IMR-90 (cell line): Measurements from ENCODE around the gene PDE8B. TPM values are rescaled to one million over a fixed set of nuclear protein-coding genes. Genes with fewer than 3 reads are reported as not detected.

ENCODE experiments used
- ATAC-seq: fragments of 200-7000 bp; cut with Tn5 transposase; 2 replicates; pipeline ENCODE4 v1.9.1; 2020; ENCODE audit warnings: low read depth, mild to moderate bottlenecking, moderate library complexity
- BruUV-seq: library from RNA; stranded (reverse); fragments of 400-500 nt; replicated peaks from 2 replicates; lab custom pipeline; 2021; lab: Mats Ljungman, UMichigan
- CTCF ChIA-PET: fragments of 300-600 bp; formaldehyde crosslinking; extraction: SDS; loops from one replicate; lab custom pipeline; 2021; ENCODE audit warnings: antibody characterized with exemption; lab: Yijun Ruan, JAX
- POLR2A ChIA-PET: fragments of 300-600 bp; sonication (Branson Sonifier 250); formaldehyde crosslinking; loops from one replicate; lab custom pipeline; 2022; ENCODE audit warnings: antibody characterized with exemption; ENCODE audit not compliant: unreplicated experiment; lab: Charles Lee
- DNase-seq: peaks from one replicate; pipeline ENCODE4 v3.0.0; 2013
- H2AFZ ChIP-seq: replicated peaks from 2 replicates; pipeline ENCODE3; 2013; ENCODE audit warnings: low read length, mild to moderate bottlenecking; ENCODE audit not compliant: poor library complexity
- H2AK5ac ChIP-seq: 2 replicates; pipeline ENCODE4 v1.6.1; 2013; ENCODE audit warnings: low read depth, low read length, inconsistent platforms
- H2AK9ac ChIP-seq: replicated peaks from 2 replicates; pipeline ENCODE3; 2013; ENCODE audit warnings: mild to moderate bottlenecking, low read depth, low read length, moderate library complexity; ENCODE audit not compliant: poor library complexity
- H2BK120ac ChIP-seq: 2 replicates; pipeline ENCODE4 v1.6.1; 2013; ENCODE audit warnings: low read depth, low read length, inconsistent platforms
- H2BK15ac ChIP-seq: 3 replicates; pipeline ENCODE4 v1.6.1; 2013; ENCODE audit warnings: low read depth, low read length, inconsistent platforms
- H2BK20ac ChIP-seq: 2 replicates; pipeline ENCODE4 v1.6.1; 2013; ENCODE audit warnings: low read depth, mild to moderate bottlenecking, inconsistent platforms, low read length, moderate library complexity
- H2BK5ac ChIP-seq: 2 replicates; pipeline ENCODE4 v1.6.1; 2013; ENCODE audit warnings: mild to moderate bottlenecking, low read depth, low read length, inconsistent platforms; ENCODE audit not compliant: poor library complexity, severe bottlenecking
- H3K14ac ChIP-seq: replicated peaks from 2 replicates; pipeline ENCODE4 v1.6.1; 2013; ENCODE audit warnings: low read depth, low read length, inconsistent platforms
- H3K18ac ChIP-seq: 2 replicates; pipeline ENCODE4 v1.6.1; 2013; ENCODE audit warnings: low read depth, low read length, control low read depth
- H3K23ac ChIP-seq: 2 replicates; pipeline ENCODE4 v1.6.1; 2013; ENCODE audit warnings: low read depth, low read length, inconsistent platforms
- H3K27ac ChIP-seq: 2 replicates; pipeline ENCODE4 v1.5.1; 2013; ENCODE audit warnings: mild to moderate bottlenecking, control low read depth, low read length; ENCODE audit not compliant: insufficient read depth
- H3K27me3 ChIP-seq: 2 replicates; pipeline ENCODE4 v1.6.1; 2013; ENCODE audit warnings: low read length; ENCODE audit not compliant: control insufficient read depth, insufficient read depth
- H3K36me3 ChIP-seq: 2 replicates; pipeline ENCODE4 v1.6.1; 2013; ENCODE audit warnings: low read length, mixed read lengths; ENCODE audit not compliant: control insufficient read depth, insufficient read depth
- H3K4ac ChIP-seq: 2 replicates; pipeline ENCODE4 v1.6.1; 2013; ENCODE audit warnings: low read depth, low read length, inconsistent platforms
- H3K4me1 ChIP-seq: 2 replicates; pipeline ENCODE4 v1.6.1; 2013; ENCODE audit warnings: low read length, mixed read lengths; ENCODE audit not compliant: control insufficient read depth, insufficient read depth
- H3K4me2 ChIP-seq: 2 replicates; pipeline ENCODE4 v1.6.1; 2013; ENCODE audit warnings: low read depth, mild to moderate bottlenecking, control low read depth, low read length, moderate library complexity
- H3K4me3 ChIP-seq: 2 replicates; pipeline ENCODE4 v1.5.1; 2013; ENCODE audit warnings: low read depth, mild to moderate bottlenecking, control low read depth, low read length, moderate library complexity; ENCODE audit not compliant: insufficient read depth
- H3K56ac ChIP-seq: 2 replicates; pipeline ENCODE4 v1.6.1; 2013; ENCODE audit warnings: low read length, inconsistent platforms; ENCODE audit not compliant: insufficient read depth; ENCODE audit errors: extremely low read depth
- H3K79me1 ChIP-seq, 2 experiments: 2 replicates each; pipeline ENCODE4 v1.6.1; 2013; ENCODE audit warnings: low read length in 2 of 2, inconsistent platforms in 1 of 2, low read depth in 1 of 2
- H3K9ac ChIP-seq: 2 replicates; pipeline ENCODE4 v1.6.1; 2013; ENCODE audit warnings: low read depth, low read length, control low read depth
- H3K9me1 ChIP-seq: 2 replicates; pipeline ENCODE4 v1.6.1; 2013; ENCODE audit warnings: low read length, inconsistent platforms; ENCODE audit not compliant: insufficient read depth
- H3K9me3 ChIP-seq: 2 replicates; pipeline ENCODE4 v1.6.1; 2013; ENCODE audit warnings: low read length; ENCODE audit not compliant: control insufficient read depth, insufficient read depth
- H4K20me1 ChIP-seq: 2 replicates; pipeline ENCODE4 v1.6.1; 2013; ENCODE audit warnings: low read length, inconsistent platforms; ENCODE audit not compliant: insufficient read depth
- H4K5ac ChIP-seq: 2 replicates; pipeline ENCODE4 v1.6.1; 2013; ENCODE audit warnings: mild to moderate bottlenecking, low read depth, low read length, control low read depth
- H4K8ac ChIP-seq, 2 experiments: 2 replicates each; pipeline ENCODE4 v1.6.1; 2013; ENCODE audit warnings: low read depth in 2 of 2, low read length in 2 of 2, control low read depth in 1 of 2, inconsistent platforms in 1 of 2
- H4K91ac ChIP-seq: 2 replicates; pipeline ENCODE4 v1.6.1; 2013; ENCODE audit warnings: low read depth, low read length, inconsistent platforms; ENCODE audit not compliant: insufficient read depth
- BHLHE40 ChIP-seq: fragments of 150-350 bp; IDR thresholded peaks from 2 replicates; pipeline ENCODE4 v1.6.1; 2016; ENCODE audit warnings: mild to moderate bottlenecking, low read depth, low read length
- CEBPB ChIP-seq: IDR thresholded peaks from 2 replicates; pipeline ENCODE4 v1.6.1; 2012; ENCODE audit warnings: low read depth, low read length, improper control_type of control experiment
- CHD1 ChIP-seq: IDR thresholded peaks from 2 replicates; pipeline ENCODE4 v1.6.1; 2012; ENCODE audit warnings: low read depth, low read length, improper control_type of control experiment
- CTCF ChIP-seq: conservative IDR thresholded peaks from 2 replicates; pipeline ENCODE4 v1.5.1; 2012; ENCODE audit warnings: mild to moderate bottlenecking, low read depth, low read length, improper control_type of control experiment
- ELK1 ChIP-seq: fragments of 150-350 bp; IDR thresholded peaks from 2 replicates; pipeline ENCODE4 v1.6.1; 2016; ENCODE audit warnings: low read depth, mild to moderate bottlenecking, low read length, moderate library complexity, borderline replicate concordance
- FOS ChIP-seq: fragments of 150-350 bp; IDR thresholded peaks from 2 replicates; pipeline ENCODE4 v1.6.1; 2016; ENCODE audit warnings: low read depth, low read length
- MAFK ChIP-seq: IDR thresholded peaks from 2 replicates; pipeline ENCODE4 v1.6.1; 2012; ENCODE audit warnings: low read depth, low read length, improper control_type of control experiment
- MAZ ChIP-seq: IDR thresholded peaks from 2 replicates; pipeline ENCODE4 v1.6.1; 2012; ENCODE audit warnings: low read depth, mild to moderate bottlenecking, low read length, improper control_type of control experiment, moderate library complexity, borderline replicate concordance
- MXI1 ChIP-seq: IDR thresholded peaks from 2 replicates; pipeline ENCODE4 v1.6.1; 2012; ENCODE audit warnings: low read depth, mild to moderate bottlenecking, low read length, moderate library complexity, borderline replicate concordance
- NFE2L2 ChIP-seq: fragments of 150-350 bp; IDR thresholded peaks from 2 replicates; pipeline ENCODE4 v1.6.1; 2016; ENCODE audit warnings: low read depth, mild to moderate bottlenecking, low read length
- POLR2A ChIP-seq: IDR thresholded peaks from 2 replicates; pipeline ENCODE4 v1.6.1; 2012; ENCODE audit warnings: mild to moderate bottlenecking, low read depth, low read length
- RAD21 ChIP-seq: IDR thresholded peaks from 2 replicates; pipeline ENCODE4 v1.6.1; 2012; ENCODE audit warnings: low read length, improper control_type of control experiment
- RCOR1 ChIP-seq: IDR thresholded peaks from 2 replicates; pipeline ENCODE4 v1.6.1; 2012; ENCODE audit warnings: mild to moderate bottlenecking, low read length, improper control_type of control experiment; ENCODE audit not compliant: insufficient replicate concordance
- RFX5 ChIP-seq: IDR thresholded peaks from 2 replicates; pipeline ENCODE4 v1.8.0; 2012; ENCODE audit warnings: low read depth, mild to moderate bottlenecking, low read length, moderate library complexity
- SMC3 ChIP-seq: fragments of 150-350 bp; IDR thresholded peaks from 2 replicates; pipeline ENCODE4 v1.6.1; 2016; ENCODE audit warnings: low read depth, mild to moderate bottlenecking, antibody characterized with exemption, low read length, moderate library complexity
- USF2 ChIP-seq: fragments of 150-350 bp; IDR thresholded peaks from 2 replicates; pipeline ENCODE4 v1.6.1; 2017; ENCODE audit warnings: mild to moderate bottlenecking, antibody characterized with exemption, low read length, low read depth
- WGBS, 2 experiments: methylation state at CpG; one replicate each; pipeline versions ENCODE4 v1.1.5 to v1.1.7; 2013; ENCODE audit warnings: missing lambda C conversion rate in 2 of 2; ENCODE audit not compliant: insufficient read length in 1 of 2; ENCODE audit errors: extremely low coverage in 2 of 2; 5-methylcytosine and 5-hydroxymethylcytosine counted together
- dilution Hi-C: fragments of 300-500 bp; cut with HindIII; formaldehyde crosslinking; loops from one replicate; pipeline ENCODE4 v1.14.3; 2018; ENCODE audit warnings: low sequenced_read_pairs; ENCODE audit not compliant: unreplicated experiment
- in situ Hi-C: fragments of 300-500 bp; cut with MboI; formaldehyde crosslinking; loops from 3 replicates; pipeline ENCODE4 v1.14.3; 2019; ENCODE audit warnings: low sequenced_read_pairs, inconsistent platforms, mixed read lengths
- intact Hi-C: fragments of 100-400 bp; cut with micrococcal nuclease; formaldehyde crosslinking; loops from 2 replicates; pipeline ENCODE4 v1.10.0; 2022
- polyA plus RNA-seq, 3 experiments: library from polyadenylated mRNA; depleted of rRNA; stranded (reverse); fragments of >200 nt; gene quantifications; 2 replicates each; pipeline ENCODE4 v1.2.3, GENCODE V29; 2012; ENCODE audit warnings: low replicate concordance in 1 of 3
- total RNA-seq: library from RNA; depleted of rRNA; stranded (reverse); fragments of >200 nt; gene quantifications from 2 replicates; pipeline ENCODE4 v1.2.3, GENCODE V29; 2012

The PDE8B gene
- total and polyA plus RNA-seq, 2 of the 4 experiments (the other 2 are of a cell fraction) = under 0.01 to 0.03 TPM

- Histone ChIP-seq H3K23ac (no peak overlapping the region), H3K9me1 (no peaks in the 10 kb centered on the region), H4K91ac (no peak overlapping the region), H3K18ac (no peak overlapping the region), H2BK120ac (no peak overlapping the region), H4K20me1 (no peaks in the 10 kb centered on the region), H3K9ac (no peak overlapping the region), H3K36me3 (peaks cover 19% of the 10 kb centered on the region), H3K9me3 (no peaks in the 10 kb centered on the region), H2BK15ac (no peak overlapping the region), H4K8ac (no peak overlapping the region), H3K56ac (no peak overlapping the region), H2AK5ac (no peak overlapping the region), H3K4ac (no peak overlapping the region), H3K4me1 (no peaks in the 10 kb centered on the region; the same call in 1 of the 2 replicates), H3K27me3 (no peaks in the 10 kb centered on the region), H2BK5ac (no peak overlapping the region), H3K79me1 (peaks cover 2 to 3% of the 10 kb centered on the region in 2 experiments; a peak in 3 of 4 replicates), H4K5ac (no peak overlapping the region), H2AFZ (no peak overlapping the region), H3K27ac (no peak overlapping the region), H3K14ac (0 out of 2 replicates have a peak overlapping the region, but pooled peaks have one; percentile 13), H3K4me3 (no peak overlapping the region), H2BK20ac (no peak overlapping the region), H2AK9ac (no peak overlapping the region), H3K4me2 (no peak overlapping the region)
- peak; percentile 53 for ATAC-seq
- in situ Hi-C loops (no loop called here), dilution Hi-C loops (no loop called here), intact Hi-C loops (no loop called here)
- no peak for TF ChIP-seq MAZ
- no peak for TF ChIP-seq USF2
- no peak for TF ChIP-seq BHLHE40
- no peak for TF ChIP-seq RCOR1
- no peak for TF ChIP-seq MXI1
- TF ChIP-seq ELK1 = no peak
- no peak for TF ChIP-seq NFE2L2
- TF ChIP-seq POLR2A = no peak
- TF ChIP-seq RFX5 = no peak
- TF ChIP-seq MAFK = no peak
- no peak for TF ChIP-seq CTCF
- no peak for TF ChIP-seq CEBPB
- TF ChIP-seq CHD1 = no peak
- no peak for TF ChIP-seq RAD21
- TF ChIP-seq SMC3 = no peak
- no peak for TF ChIP-seq FOS
- POLR2A ChIA-PET = no interaction called here
- peak; percentile 29 for DNase-seq
- BruUV-seq = no TSS peak
- CTCF ChIA-PET = no interaction called here
- no CpG with 5 or more reads among the region's 1 CpG for WGBS, 2 experiments
Measured at GRCh38 chr5:77444356-77444755, 233.9 kb downstream of the PDE8B start.
